ACC112 (cell line): ENCODE results near the gene NFIB.

Source experiments
- H2AFZ ChIP-seq: fragments of 200-600 bp; sonication (generic); one replicate; pipeline ENCODE4 v1.6.0; 2017; ENCODE audit warnings: antibody characterized with exemption, low read length; ENCODE audit not compliant: unreplicated experiment
- H3K27ac ChIP-seq: fragments of 200-600 bp; sonication (generic); 2 replicates; pipeline ENCODE4 v1.5.1; 2014; ENCODE audit warnings: low read depth, mild to moderate bottlenecking, antibody characterized with exemption, low read length, moderate library complexity
- H3K27me3 ChIP-seq: fragments of 200-600 bp; sonication (generic); 2 replicates; pipeline ENCODE4 v1.6.1; 2014; ENCODE audit warnings: mild to moderate bottlenecking, antibody characterized with exemption, low read length, moderate library complexity, mixed read lengths; ENCODE audit not compliant: insufficient read depth
- H3K36me3 ChIP-seq: fragments of 200-600 bp; sonication (generic); 2 replicates; pipeline ENCODE4 v1.6.1; 2016; ENCODE audit warnings: mild to moderate bottlenecking, antibody characterized with exemption, low read length, moderate library complexity, mixed read lengths; ENCODE audit not compliant: insufficient read depth
- H3K4me1 ChIP-seq: fragments of 200-600 bp; sonication (generic); one replicate; pipeline ENCODE4 v1.6.1; 2016; ENCODE audit warnings: low read length, mixed read lengths; ENCODE audit not compliant: insufficient read depth, unreplicated experiment, control insufficient read depth
- H3K4me3 ChIP-seq: fragments of 200-600 bp; sonication (generic); 2 replicates; pipeline ENCODE4 v1.5.1; 2014; ENCODE audit warnings: mild to moderate bottlenecking, low read depth, low read length
- H3K79me2 ChIP-seq: fragments of 200-600 bp; sonication (generic); one replicate; pipeline ENCODE4 v1.6.0; 2016; ENCODE audit warnings: low read length; ENCODE audit not compliant: control insufficient read depth, unreplicated experiment, insufficient read depth

NFIB gene

GRCh38 chr9:14350349-14350728 is 36.4 kb upstream of the NFIB start:
- Histone ChIP-seq H3K27me3 (peaks cover 21% of the 10 kb centered on the region), H3K4me3 (peak overlapping the region; percentile 77), H3K4me1 (peaks cover 23% of the 10 kb centered on the region)

GRCh38 chr9:14349447-14350348 is 35.8 kb upstream of the NFIB start:
- peaks cover 23% of the 10 kb centered on the region for H3K4me1 ChIP-seq
- no peaks in the 10 kb centered on the region for H3K36me3 ChIP-seq

More at GRCh38 chr9:14350349-14350728, 36.4 kb upstream of the NFIB start:
- Histone ChIP-seq H3K36me3 (no peaks in the 10 kb centered on the region), H3K79me2 (peaks cover 10% of the 10 kb centered on the region), H3K27ac (peak overlapping the region; percentile 53), H2AFZ (peak overlapping the region; percentile 16)

GRCh38 chr9:14349146-14349446 is 35.2 kb upstream of the NFIB start:
- peak overlapping the region; percentile 16 for H2AFZ ChIP-seq
- H3K4me3 ChIP-seq = peak overlapping the region; percentile 77
- peaks cover 10% of the 10 kb centered on the region for H3K79me2 ChIP-seq
- H3K36me3 ChIP-seq = no peaks in the 10 kb centered on the region
- peaks cover 23% of the 10 kb centered on the region for H3K4me1 ChIP-seq
- peak overlapping the region; percentile 53; the same call in 1 of the 2 replicates for H3K27ac ChIP-seq
- H3K27me3 ChIP-seq = peaks cover 24% of the 10 kb centered on the region

More at GRCh38 chr9:14349447-14350348, 35.8 kb upstream of the NFIB start:
- peak overlapping the region; percentile 16 for H2AFZ ChIP-seq
- peaks cover 24% of the 10 kb centered on the region for H3K27me3 ChIP-seq
- H3K27ac ChIP-seq = peak overlapping the region; percentile 53; the same call in 1 of the 2 replicates
- H3K4me3 ChIP-seq = peak overlapping the region; percentile 77
- H3K79me2 ChIP-seq = peaks cover 10% of the 10 kb centered on the region

- peaks cover 24% of the 10 kb centered on the region for H3K27me3 ChIP-seq
- peaks cover 23% of the 10 kb centered on the region for H3K4me1 ChIP-seq
- peaks cover 10% of the 10 kb centered on the region for H3K79me2 ChIP-seq
- H3K4me3 ChIP-seq = peak overlapping the region; percentile 77
- peak overlapping the region; percentile 16 for H2AFZ ChIP-seq
- no peaks in the 10 kb centered on the region for H3K36me3 ChIP-seq
- peak overlapping the region; percentile 53 for H3K27ac ChIP-seq
Measured at GRCh38 chr9:14348373-14349145, 34.6 kb upstream of the NFIB start.

GRCh38 chr9:14348123-14348372 is 34.1 kb upstream of the NFIB start:
- Histone ChIP-seq H2AFZ (peak overlapping the region; percentile 16), H3K4me1 (peaks cover 23% of the 10 kb centered on the region), H3K27me3 (peaks cover 24% of the 10 kb centered on the region), H3K79me2 (peaks cover 10% of the 10 kb centered on the region), H3K36me3 (no peaks in the 10 kb centered on the region), H3K4me3 (peak overlapping the region; percentile 77), H3K27ac (peak overlapping the region; percentile 53)

GRCh38 chr9:14347406-14348122 is 33.6 kb upstream of the NFIB start:
- H3K79me2 ChIP-seq = peaks cover 10% of the 10 kb centered on the region
- peak overlapping the region; percentile 77 for H3K4me3 ChIP-seq
- peak overlapping the region; percentile 45 for H2AFZ ChIP-seq
- H3K36me3 ChIP-seq = no peaks in the 10 kb centered on the region
- H3K27ac ChIP-seq = peak overlapping the region; percentile 53; the same call in 1 of the 2 replicates
- H3K4me1 ChIP-seq = peaks cover 19% of the 10 kb centered on the region
- H3K27me3 ChIP-seq = peaks cover 24% of the 10 kb centered on the region

GRCh38 chr9:14346811-14347405 is 33.0 kb upstream of the NFIB start:
- H3K27me3 ChIP-seq = peaks cover 24% of the 10 kb centered on the region
- peak overlapping the region; percentile 53; the same call in 1 of the 2 replicates for H3K27ac ChIP-seq
- no peaks in the 10 kb centered on the region for H3K36me3 ChIP-seq
- H2AFZ ChIP-seq = peak overlapping the region; percentile 45
- peak overlapping the region; percentile 77 for H3K4me3 ChIP-seq
- peaks cover 10% of the 10 kb centered on the region for H3K79me2 ChIP-seq
- peaks cover 19% of the 10 kb centered on the region for H3K4me1 ChIP-seq

- H3K27me3 ChIP-seq = peaks cover 28% of the 10 kb centered on the region
- H2AFZ ChIP-seq = peak overlapping the region; percentile 20
- H3K4me3 ChIP-seq = peak overlapping the region; percentile 77
- peaks cover 10% of the 10 kb centered on the region for H3K79me2 ChIP-seq
- no peaks in the 10 kb centered on the region for H3K36me3 ChIP-seq
- peaks cover 13% of the 10 kb centered on the region for H3K4me1 ChIP-seq
- peak overlapping the region; percentile 53; the same call in 1 of the 2 replicates for H3K27ac ChIP-seq
Measured at GRCh38 chr9:14346231-14346791, 32.4 kb upstream of the NFIB start.

GRCh38 chr9:14345354-14346230 is 31.7 kb upstream of the NFIB start:
- Histone ChIP-seq H3K27me3 (peaks cover 28% of the 10 kb centered on the region), H3K36me3 (no peaks in the 10 kb centered on the region), H3K27ac (peak overlapping the region; percentile 53; the same call in 1 of the 2 replicates), H3K4me3 (peak overlapping the region; percentile 77), H3K4me1 (peaks cover 6% of the 10 kb centered on the region), H3K79me2 (peaks cover 10% of the 10 kb centered on the region), H2AFZ (no peak overlapping the region)
